Measurements from ENCODE around the gene CCDC192.

GRCh38 chr5:127957183-127957582 is 254.0 kb downstream of the CCDC192 start:
- TF ChIP-seq POLR2A (IDR thresholded peaks at IDR 0.05; ENCODE audit: low read depth, low read length) (no peak), POLR2AphosphoS5 (IDR thresholded peaks at IDR 0.05; ENCODE audit: low read depth, low read length) (no peak), TAF1 (IDR thresholded peaks at IDR 0.05; ENCODE audit: low read depth, low read length) (no peak)
